Iris pigment epithelial cell (primary cell): ENCODE data around the gene IL19.

Experiments used
- DNase-seq: peaks from one replicate; pipeline ENCODE4 v3.0.0-alpha.2; 2011; ENCODE audit warnings: low read depth

The IL19 gene

GRCh38 chr1:206770531-206771337 is at the start of gene IL19:
Gene IL19, plus strand, starts transcription at chr1:206770773. Its CDS starts 65,890 bp downstream, at chr1:206836663.
- DNase-seq, result peak; percentile 77

GRCh38 chr1:206721454-206721853 is 49.1 kb upstream of the IL19 start:
- DNase-seq, result no peak

- DNase-seq, result no peak
Observed at GRCh38 chr1:206722751-206723461, 47.7 kb upstream of the IL19 start.

GRCh38 chr1:206723462-206723804 is 47.1 kb upstream of the IL19 start:
- no peak for DNase-seq

GRCh38 chr1:206723805-206724472 is 46.6 kb upstream of the IL19 start:
- DNase-seq, result peak; percentile 87

- DNase-seq, result peak; percentile 54
Observed at GRCh38 chr1:206725109-206725963, 45.2 kb upstream of the IL19 start.

GRCh38 chr1:206727981-206728696 is 42.4 kb upstream of the IL19 start:
- DNase-seq, result no peak

- no peak for DNase-seq
Observed at GRCh38 chr1:206728697-206728987, 41.9 kb upstream of the IL19 start.

GRCh38 chr1:206729050-206729449 is 41.5 kb upstream of the IL19 start:
- no peak for DNase-seq

GRCh38 chr1:206729507-206729906 is 41.1 kb upstream of the IL19 start:
- DNase-seq, result no peak

- DNase-seq, result no peak
Observed at GRCh38 chr1:206732508-206732907, 38.1 kb upstream of the IL19 start.

- DNase-seq, result no peak
Observed at GRCh38 chr1:206732992-206733391, 37.6 kb upstream of the IL19 start.

- DNase-seq, result peak; percentile 27
Observed at GRCh38 chr1:206734499-206735142, 36.0 kb upstream of the IL19 start.

- peak; percentile 51 for DNase-seq
Observed at GRCh38 chr1:206735553-206736031, 35.0 kb upstream of the IL19 start.

GRCh38 chr1:206736878-206737728 is 33.5 kb upstream of the IL19 start:
- no peak for DNase-seq

- DNase-seq, result no peak
Observed at GRCh38 chr1:206737729-206738201, 32.8 kb upstream of the IL19 start.

GRCh38 chr1:206738370-206739366 is 31.9 kb upstream of the IL19 start:
- DNase-seq, result peak; percentile 22

- peak; percentile 29 for DNase-seq
Observed at GRCh38 chr1:206739411-206740076, 31.0 kb upstream of the IL19 start.
